HG03439 (cell line): ENCODE measurements around the gene PTPN12.
A peak's percentile ranks its signal among the peaks of the same experiment; 100 is the strongest.
"Not testable (repeated sequence)": the region's sequence is repeated elsewhere in the genome, so short reads cannot be mapped to it uniquely, and the experiment has no call there.

ENCODE experiments used
- ATAC-seq: cut with Tn5 transposase; IDR thresholded peaks from one replicate; pipeline ENCODE4 v1.9.1; 2021; ENCODE audit warnings: mild to moderate bottlenecking, moderate library complexity; ENCODE audit not compliant: unreplicated experiment

PTPN12 gene

GRCh38 chr7:77537778-77538280 is 734 bp downstream of the PTPN12 start:
- ATAC-seq = peak; percentile 5

GRCh38 chr7:77538281-77539212 is 1.5 kb downstream of the PTPN12 start:
- ATAC-seq = no peak

GRCh38 chr7:77540402-77540822 is 3.3 kb downstream of the PTPN12 start:
- no peak for ATAC-seq

GRCh38 chr7:77540993-77541392 is 3.9 kb downstream of the PTPN12 start:
- ATAC-seq = not testable (repeated sequence)

GRCh38 chr7:77542409-77542808 is 5.3 kb downstream of the PTPN12 start:
- no peak for ATAC-seq

GRCh38 chr7:77542895-77543294 is 5.8 kb downstream of the PTPN12 start:
- ATAC-seq = no peak

GRCh38 chr7:77543910-77544309 is 6.8 kb downstream of the PTPN12 start:
- no peak for ATAC-seq

GRCh38 chr7:77544518-77544917 is 7.4 kb downstream of the PTPN12 start:
- no peak for ATAC-seq

GRCh38 chr7:77548206-77548605 is 11.1 kb downstream of the PTPN12 start:
- no peak for ATAC-seq

- ATAC-seq = no peak
Measured at GRCh38 chr7:77549106-77549870, 12.2 kb downstream of the PTPN12 start.

GRCh38 chr7:77550586-77550985 is 13.5 kb downstream of the PTPN12 start:
- ATAC-seq = no peak

- ATAC-seq = no peak
Measured at GRCh38 chr7:77553123-77553522, 16.0 kb downstream of the PTPN12 start.

- no peak for ATAC-seq
Measured at GRCh38 chr7:77558284-77558967, 21.3 kb downstream of the PTPN12 start.

GRCh38 chr7:77561352-77561751 is 24.3 kb downstream of the PTPN12 start:
- peak; percentile 70 for ATAC-seq

GRCh38 chr7:77563275-77563674 is 26.2 kb downstream of the PTPN12 start:
- no peak for ATAC-seq

GRCh38 chr7:77565917-77566316 is 28.8 kb downstream of the PTPN12 start:
- no peak for ATAC-seq

- ATAC-seq = no peak
Measured at GRCh38 chr7:77566421-77566820, 29.3 kb downstream of the PTPN12 start.

GRCh38 chr7:77569514-77570232 is 32.6 kb downstream of the PTPN12 start:
- no peak for ATAC-seq

- no peak for ATAC-seq
Measured at GRCh38 chr7:77570330-77571011, 33.4 kb downstream of the PTPN12 start.

GRCh38 chr7:77571801-77572200 is 34.7 kb downstream of the PTPN12 start:
- no peak for ATAC-seq
